Activated naive CD4-positive, alpha-beta T cell treated with anti-CD3 and anti-CD28 coated beads, Interleukin-2, amount 50 U/mL, for 72 hours (primary cell): ENCODE data around the gene NPTX1. TPM values are rescaled to one million over a fixed set of nuclear protein-coding genes. Genes with fewer than 3 reads are reported as not detected.
"Not testable (repeated sequence)": the region's sequence is repeated elsewhere in the genome, so short reads cannot be mapped to it uniquely, and the experiment has no call there.

Experiments
- ATAC-seq, 2 donors: fragments of 150-1000 bp; cut with Tn5 transposase; 2 replicates each; pipeline ENCODE4 v1.10.0; 2021; ENCODE audit warnings: mild to moderate bottlenecking in 2 of 2, moderate library complexity in 2 of 2
- DNase-seq, 2 donors: peaks; one replicate each; pipeline ENCODE4 v3.0.0; 2021 to 2022; ENCODE audit warnings: low spot score in 2 of 2
- H3K27ac Mint-ChIP-seq, 2 donors: one replicate each; pipeline ENCODE4 v1.8.0; 2022; ENCODE audit warnings: mild to moderate bottlenecking in 2 of 2, mixed read lengths in 2 of 2
- H3K36me3 Mint-ChIP-seq, 2 donors: one replicate each; pipeline ENCODE4 v1.8.0; 2022; ENCODE audit warnings: mixed read lengths in 2 of 2
- H3K9me3 Mint-ChIP-seq, 2 donors: one replicate each; pipeline ENCODE4 v1.8.0; 2022; ENCODE audit warnings: mixed read lengths in 2 of 2
- total RNA-seq, 2 donors: library from RNA; stranded (reverse); gene quantifications; one replicate each; pipeline ENCODE4 v1.2.3, GENCODE V29; 2022

Gene NPTX1
- total RNA-seq, 2 donors from 2014 or later = 23.0 to 135 TPM

DNA sequence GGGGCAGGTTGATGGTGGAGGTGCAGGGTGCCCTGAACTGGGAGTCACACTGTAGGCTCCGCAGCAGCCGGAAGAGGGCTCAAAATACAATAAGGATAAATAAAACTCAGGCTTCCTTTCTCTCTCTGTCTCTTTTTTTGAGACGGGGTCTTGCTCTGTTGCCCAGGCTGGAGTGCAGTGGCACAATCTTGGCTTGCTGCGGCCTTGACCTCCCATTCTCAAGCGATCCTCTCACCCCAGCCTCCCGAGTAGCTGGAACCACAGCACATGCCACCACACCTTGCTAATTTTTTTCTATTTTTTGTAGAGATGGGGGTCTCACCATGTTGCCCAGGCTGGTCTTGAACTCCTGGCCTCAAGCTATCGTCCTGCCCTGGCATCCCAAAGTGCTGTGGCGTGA is 32.9 kb upstream of the NPTX1 start:
- no peaks in the 10 kb centered on the region for H3K36me3 Mint-ChIP-seq
- H3K9me3 Mint-ChIP-seq = no peaks in the 10 kb centered on the region
- H3K27ac Mint-ChIP-seq = no peak overlapping the region
- ATAC-seq (no peak), DNase-seq (no peak)

DNA sequence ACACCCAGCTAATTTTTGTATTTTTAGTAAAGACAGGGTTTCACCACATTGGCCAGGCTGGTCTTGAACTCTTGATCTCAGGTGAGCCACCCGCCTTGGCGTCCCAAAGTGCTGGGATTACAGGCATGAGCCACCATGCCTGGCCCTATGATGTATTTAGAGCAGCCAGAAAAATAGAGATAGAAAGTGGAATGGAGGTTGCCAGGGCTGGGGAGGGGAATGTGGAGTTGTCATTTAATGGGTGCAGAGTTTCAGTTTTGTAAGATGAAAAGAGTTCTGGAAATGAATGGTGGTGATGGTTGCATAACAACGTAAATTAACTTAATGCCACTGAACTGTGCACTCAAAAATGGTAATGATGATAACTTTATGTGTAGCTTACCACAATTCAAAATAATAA is 31.6 kb upstream of the NPTX1 start:
- DNase-seq (no peak), ATAC-seq (peak in 1 of 2 donors; percentile 74)
- no peaks in the 10 kb centered on the region for H3K9me3 Mint-ChIP-seq
- no peaks in the 10 kb centered on the region for H3K36me3 Mint-ChIP-seq
- H3K27ac Mint-ChIP-seq = no peak overlapping the region

DNA sequence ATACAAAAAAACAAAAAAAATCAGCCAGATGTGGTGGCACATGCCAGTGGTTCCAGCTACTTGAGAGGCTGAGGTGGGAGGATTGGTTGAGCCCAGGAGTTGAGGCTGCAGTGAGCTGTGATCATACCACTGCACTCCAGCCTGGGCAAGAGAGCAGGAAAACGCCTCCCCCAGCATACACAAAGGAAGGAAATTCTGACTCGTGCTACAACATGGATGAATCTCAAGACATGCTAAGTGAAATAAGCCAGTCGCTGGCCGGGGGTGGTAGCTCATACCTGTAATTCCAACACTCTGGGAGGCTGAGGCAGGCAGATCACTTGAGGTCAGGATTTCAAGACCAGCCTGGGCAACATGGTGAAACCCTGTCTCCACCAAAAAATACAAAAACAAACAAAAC is 30.8 kb upstream of the NPTX1 start:
- H3K36me3 Mint-ChIP-seq, DNase-seq, H3K9me3 Mint-ChIP-seq, H3K27ac Mint-ChIP-seq: not testable (repeated sequence)
- peak in 1 of 2 donors; percentile 30 for ATAC-seq

DNA sequence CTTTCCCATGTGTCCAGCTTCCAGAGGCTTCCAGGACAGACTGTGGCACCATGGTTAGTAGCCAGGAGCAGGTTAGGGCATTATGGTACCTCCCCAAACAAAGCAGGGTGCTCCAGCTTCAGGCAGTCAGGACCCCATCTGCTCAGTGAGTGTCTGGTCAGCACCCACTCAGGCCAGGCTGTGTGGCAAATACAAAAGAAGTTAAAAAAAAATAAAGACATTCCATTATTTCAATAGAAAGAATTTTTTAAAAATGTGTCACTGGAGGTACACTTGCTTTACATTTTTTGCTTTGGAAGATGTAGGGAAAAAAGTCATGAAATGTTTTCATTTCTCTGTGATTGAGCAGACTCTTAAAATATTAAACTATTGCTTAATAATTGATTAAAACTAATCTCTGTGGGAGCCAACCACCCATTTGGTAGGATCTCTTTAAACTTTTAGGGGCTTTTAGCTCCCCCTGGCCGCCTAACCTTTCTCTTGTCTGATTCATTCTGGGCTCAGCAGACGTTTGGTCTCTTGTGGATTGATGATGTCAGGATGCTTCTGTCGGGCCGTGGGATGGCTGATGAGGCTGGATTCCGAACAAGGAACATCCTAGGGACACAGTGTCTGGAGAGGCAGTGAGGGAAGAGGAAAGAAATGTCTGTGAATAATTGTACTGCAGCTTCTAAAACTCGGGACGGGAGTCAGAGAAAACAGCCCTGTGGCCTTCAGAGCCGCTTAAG is 28.4 kb upstream of the NPTX1 start:
- no peak for ATAC-seq
- Mint-ChIP-seq H3K36me3 (no peaks in the 10 kb centered on the region), H3K9me3 (no peaks in the 10 kb centered on the region), H3K27ac (no peak overlapping the region)
- DNase-seq = no peak

DNA sequence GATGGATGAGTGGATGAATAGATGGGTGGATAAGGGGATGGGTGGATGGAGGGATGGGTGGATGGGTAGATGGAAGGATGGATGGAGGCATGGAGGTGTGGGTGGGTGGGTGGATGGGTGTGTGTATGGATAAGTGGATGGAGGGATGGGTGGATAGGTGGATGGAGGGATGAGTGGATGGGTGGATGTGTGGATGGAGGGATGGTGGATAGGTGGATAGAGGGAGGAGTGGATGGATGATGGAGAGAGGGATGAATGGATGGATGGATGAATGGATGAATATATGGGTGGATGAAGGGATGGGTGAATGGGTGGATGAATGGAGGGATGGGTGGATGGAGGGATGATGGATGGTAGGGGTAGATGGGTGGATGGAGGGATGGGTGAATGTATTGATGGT is 27.5 kb upstream of the NPTX1 start:
- Mint-ChIP-seq H3K27ac (no peak overlapping the region), H3K36me3 (no peaks in the 10 kb centered on the region), H3K9me3 (no peaks in the 10 kb centered on the region)
- DNase-seq = no peak
- no peak for ATAC-seq

DNA sequence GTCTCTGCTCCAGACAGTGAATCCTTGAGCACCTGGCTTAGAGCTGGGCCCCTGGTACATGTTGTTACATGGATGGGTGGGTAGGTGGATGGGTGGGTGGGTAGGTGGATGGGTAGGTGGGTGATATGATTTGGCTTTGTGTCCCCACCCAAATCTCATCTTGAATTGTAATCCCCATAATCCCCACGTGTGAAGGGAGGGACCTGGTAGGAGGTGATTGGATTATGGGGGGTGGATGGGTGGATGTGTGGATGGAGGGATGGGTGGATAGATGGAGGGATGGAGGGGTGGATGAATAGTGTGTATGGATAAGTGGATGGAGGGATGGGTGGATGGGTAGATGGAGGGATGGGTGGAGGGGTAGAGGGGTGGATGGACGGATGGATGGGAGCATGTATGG is 26.6 kb upstream of the NPTX1 start:
- DNase-seq (no peak), ATAC-seq (no peak)
- Mint-ChIP-seq H3K27ac (no peak overlapping the region), H3K36me3 (no peaks in the 10 kb centered on the region), H3K9me3 (peaks cover under 1% of the 10 kb centered on the region in 2 donors)

DNA sequence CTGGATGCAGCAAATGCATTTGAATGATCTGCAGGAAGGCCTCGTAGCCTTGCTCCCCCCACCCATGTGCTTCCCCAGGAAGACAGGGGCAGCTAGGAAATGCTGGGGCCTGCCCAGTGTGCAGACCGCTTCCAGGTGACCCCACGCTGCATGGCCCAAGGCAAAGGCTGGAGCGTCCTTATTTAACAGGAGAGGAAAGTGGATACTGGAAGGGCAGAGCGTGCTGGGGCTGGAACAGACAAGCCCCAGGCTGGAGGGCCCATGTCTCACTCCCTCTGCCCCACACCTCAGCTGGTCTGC is 26.1 kb upstream of the NPTX1 start:
- ATAC-seq = no peak
- Mint-ChIP-seq H3K9me3 (peaks cover 4 to 5% of the 10 kb centered on the region in 2 donors), H3K36me3 (no peaks in the 10 kb centered on the region), H3K27ac (no peak overlapping the region)
- no peak for DNase-seq

DNA sequence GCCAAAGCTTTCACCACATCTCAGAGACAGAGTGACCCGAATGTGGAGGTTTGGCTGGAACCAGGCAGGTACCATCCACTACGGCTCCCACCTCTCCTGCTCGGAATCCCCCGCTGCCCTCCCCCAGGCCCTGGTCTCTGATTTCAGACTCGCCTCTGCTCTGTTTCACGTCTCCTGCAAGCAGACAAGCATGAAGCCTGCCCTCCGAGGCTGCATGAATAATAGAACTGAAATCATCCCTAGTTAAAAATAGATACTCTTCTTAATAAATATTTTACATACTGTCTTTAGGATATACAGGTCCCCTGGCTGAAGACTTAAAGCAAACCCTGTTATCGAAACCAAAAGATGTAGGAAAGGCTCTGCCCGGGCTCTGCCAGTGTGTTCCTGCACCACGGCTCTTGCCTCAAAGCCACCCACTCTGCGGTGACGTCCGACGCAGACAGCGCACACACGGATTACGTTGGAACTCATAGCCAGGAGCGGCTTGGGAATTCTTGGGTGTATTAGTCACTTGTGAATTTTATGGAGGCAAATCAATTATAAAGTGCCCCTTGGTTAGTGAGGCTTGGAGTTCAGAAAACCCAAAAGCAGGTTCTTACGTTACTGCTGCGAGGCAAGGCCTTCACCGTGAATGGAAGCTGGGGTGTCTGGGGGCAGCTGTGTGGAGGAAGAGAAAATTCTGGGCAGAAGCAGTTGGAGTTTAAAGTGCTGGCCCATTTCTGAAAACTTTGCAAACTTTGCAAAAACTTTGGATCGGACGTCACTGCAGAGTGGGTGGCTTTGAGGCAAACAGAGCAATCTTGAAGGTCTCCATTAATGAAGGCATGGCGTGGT is 25.6 kb upstream of the NPTX1 start:
- DNase-seq (no peak), ATAC-seq (no peak)
- Mint-ChIP-seq H3K27ac (no peak overlapping the region), H3K9me3 (peaks cover 4 to 5% of the 10 kb centered on the region in 2 donors), H3K36me3 (no peaks in the 10 kb centered on the region)

DNA sequence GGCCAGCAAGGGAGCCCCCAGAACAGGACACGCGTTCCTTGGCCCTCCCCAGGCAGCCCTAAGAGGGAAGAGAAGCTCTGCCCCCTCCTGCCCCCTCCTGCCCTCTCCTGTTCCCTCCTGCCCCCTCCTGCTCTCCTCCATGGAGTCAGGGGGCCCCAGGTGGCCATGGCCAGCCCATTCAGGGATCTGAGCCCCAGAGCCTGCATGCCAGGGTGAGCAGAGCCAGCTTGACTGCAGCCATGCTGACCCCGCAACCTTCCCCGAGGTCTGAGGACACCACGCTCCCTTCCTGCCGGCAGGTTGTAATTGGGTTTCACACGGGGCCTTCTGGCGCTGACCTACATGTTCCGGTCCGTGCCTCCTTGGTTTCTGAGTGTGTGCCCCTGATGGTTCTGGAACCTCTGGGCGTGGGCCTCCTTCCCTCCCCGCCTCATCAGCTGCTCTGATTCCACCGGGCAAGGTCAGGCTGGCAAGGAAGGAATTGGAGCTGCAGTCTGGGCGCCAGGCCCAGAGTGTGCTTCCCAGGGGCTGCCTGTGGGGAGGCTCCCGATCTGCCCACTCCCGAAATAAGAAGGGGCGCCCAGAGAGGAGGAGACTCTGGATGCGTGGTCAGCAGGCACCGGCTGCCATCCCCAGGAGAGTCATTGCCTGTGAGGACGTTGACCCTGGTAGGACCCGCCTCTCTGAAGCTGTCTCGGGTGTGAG is 23.7 kb upstream of the NPTX1 start:
- no peak for DNase-seq
- no peaks in the 10 kb centered on the region for H3K36me3 Mint-ChIP-seq

DNA sequence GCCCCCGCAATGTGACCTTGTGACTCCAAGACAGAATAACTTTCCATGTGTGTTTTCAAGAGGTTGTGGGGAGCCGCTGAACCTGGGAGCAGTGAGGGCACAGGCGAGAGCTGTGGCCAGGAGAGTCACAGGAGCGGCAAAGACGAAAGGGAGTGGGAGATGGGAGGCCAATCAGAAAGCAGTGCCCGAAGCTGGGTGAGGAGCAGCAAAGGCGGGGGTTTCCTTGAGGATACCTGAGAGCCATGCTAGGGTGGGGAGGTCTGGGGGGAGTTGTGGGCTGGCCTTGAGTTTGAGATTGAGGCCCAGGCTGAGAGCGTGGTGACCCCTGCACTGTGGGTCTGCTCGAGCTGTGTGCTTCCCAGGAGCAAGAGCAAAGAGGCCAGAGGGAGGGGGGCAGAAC is 23.2 kb upstream of the NPTX1 start:
- H3K36me3 Mint-ChIP-seq = no peaks in the 10 kb centered on the region
- ATAC-seq = no peak
- DNase-seq = no peak
- H3K9me3 Mint-ChIP-seq = peaks cover 4 to 5% of the 10 kb centered on the region in 2 donors
- H3K27ac Mint-ChIP-seq = no peak overlapping the region

More for the DNA sequence above, 23.7 kb upstream of the NPTX1 start:
- ATAC-seq = no peak
- Mint-ChIP-seq H3K27ac (no peak overlapping the region), H3K9me3 (peaks cover 4 to 5% of the 10 kb centered on the region in 2 donors)

DNA sequence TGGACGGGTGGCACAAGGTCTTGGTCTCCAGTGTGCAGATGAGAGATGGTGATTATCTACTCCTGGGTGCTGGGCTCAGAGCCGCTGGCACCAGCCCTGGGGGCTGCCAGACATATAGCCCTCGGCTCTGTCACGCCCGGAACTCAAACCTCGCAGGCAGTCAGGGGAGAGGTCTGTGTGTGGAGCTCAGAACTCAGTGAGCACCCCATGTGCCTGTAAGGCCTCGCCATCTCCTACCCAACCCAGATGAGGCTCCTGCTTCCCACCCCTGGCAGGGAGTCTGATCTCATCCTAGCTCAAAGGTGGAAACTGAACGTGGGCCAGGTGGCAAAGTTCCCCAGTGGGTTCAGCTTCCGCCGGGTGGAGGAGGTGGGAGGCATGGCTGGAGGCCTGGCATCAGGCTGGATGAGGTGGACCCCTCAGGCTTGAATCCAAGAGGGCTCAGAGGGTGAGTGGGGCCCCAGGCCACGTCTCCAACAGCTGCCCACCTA is 22.6 kb upstream of the NPTX1 start:
- Mint-ChIP-seq H3K9me3 (peaks cover 4 to 5% of the 10 kb centered on the region in 2 donors), H3K36me3 (no peaks in the 10 kb centered on the region), H3K27ac (no peak overlapping the region)
- DNase-seq = no peak
- ATAC-seq = no peak

DNA sequence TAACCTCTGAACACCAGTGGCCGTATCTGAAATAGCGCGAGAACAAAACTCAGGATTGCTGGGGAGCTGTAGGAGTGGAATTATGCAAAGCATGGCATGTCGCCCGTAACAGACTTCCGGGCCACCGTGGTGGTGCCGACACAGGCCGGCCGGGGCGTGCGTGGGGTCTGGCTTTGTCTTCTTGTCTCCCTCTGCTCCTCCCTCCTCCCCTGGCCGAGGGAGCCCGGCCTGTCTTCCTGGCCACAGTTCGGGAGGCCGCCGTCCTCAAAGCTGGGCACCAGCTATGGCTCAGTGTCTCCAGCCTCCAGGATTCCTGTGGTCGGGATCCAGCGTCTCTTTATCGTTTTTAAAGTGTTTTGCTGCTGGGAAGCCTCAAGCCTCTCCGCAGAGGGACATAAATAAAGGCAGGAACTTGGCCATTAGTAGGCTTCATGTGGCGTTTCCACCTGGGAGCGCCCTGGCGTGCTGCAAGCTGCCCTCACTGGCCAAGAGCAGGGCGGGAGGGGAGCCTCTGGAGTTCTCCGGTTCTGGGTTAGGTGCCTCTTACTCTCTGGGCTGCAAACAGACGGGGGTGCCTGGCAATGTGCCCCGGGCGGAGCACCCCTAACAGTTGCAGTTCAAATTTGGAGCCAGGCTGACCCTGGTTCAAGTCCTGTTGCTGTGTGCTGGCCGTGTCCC is 22.0 kb upstream of the NPTX1 start:
- Mint-ChIP-seq H3K36me3 (no peaks in the 10 kb centered on the region), H3K9me3 (peaks cover 4 to 5% of the 10 kb centered on the region in 2 donors), H3K27ac (no peak overlapping the region)
- no peak for ATAC-seq
- no peak for DNase-seq

DNA sequence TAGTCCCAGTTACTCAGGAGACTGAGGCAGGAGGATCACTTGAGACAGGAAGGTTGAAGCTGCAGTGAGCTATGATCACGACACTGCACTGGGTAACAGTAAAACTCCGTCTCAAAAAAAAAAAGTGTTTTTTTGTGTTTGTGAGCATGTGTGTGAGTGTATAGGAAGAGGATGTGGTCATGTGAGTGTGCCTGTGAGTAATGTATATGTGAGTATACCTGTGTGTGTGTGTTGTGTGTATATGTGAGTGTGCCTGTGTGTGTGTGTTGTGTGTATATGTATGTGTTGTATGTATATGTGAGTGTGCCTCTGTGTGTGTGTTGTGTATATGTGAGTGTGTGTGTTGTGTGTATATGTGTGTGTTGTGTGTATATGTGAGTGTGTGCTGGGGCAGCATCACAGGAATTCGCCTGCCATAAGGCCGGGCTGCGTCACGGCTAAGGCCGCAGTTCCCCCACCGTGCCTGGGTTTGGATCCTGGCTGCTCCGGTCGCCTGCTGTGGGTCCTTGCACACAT is 21.4 kb upstream of the NPTX1 start:
- ATAC-seq (peak in 1 of 2 donors; percentile 31), DNase-seq (no peak)
- Mint-ChIP-seq H3K27ac (peak overlapping the region in 1 of 2 donors; percentile 22), H3K36me3 (no peaks in the 10 kb centered on the region), H3K9me3 (peaks cover 4 to 5% of the 10 kb centered on the region in 2 donors)

DNA sequence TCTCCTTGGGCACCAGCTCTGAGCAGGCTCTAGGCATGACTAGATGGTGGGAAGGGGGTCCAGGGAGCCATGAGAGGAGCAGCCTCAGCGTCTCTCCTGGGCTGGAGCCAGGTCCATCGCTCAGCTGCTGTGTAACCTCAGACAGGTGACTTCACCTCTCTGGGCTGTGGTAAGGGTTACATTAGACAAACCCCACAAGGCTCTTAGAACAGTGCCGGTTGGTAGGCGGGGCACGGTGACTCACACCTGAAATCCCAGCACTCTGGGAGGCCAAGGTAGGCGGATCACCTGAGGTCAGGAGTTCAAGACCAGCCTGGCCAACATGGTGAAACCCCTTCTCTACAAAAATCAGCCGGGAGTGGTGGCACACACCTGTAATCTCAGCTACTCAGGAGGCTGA is 18.1 kb upstream of the NPTX1 start:
- no peak for ATAC-seq
- Mint-ChIP-seq H3K9me3 (peaks cover 4 to 5% of the 10 kb centered on the region in 2 donors), H3K27ac (no peak overlapping the region), H3K36me3 (no peaks in the 10 kb centered on the region)
- DNase-seq = no peak

DNA sequence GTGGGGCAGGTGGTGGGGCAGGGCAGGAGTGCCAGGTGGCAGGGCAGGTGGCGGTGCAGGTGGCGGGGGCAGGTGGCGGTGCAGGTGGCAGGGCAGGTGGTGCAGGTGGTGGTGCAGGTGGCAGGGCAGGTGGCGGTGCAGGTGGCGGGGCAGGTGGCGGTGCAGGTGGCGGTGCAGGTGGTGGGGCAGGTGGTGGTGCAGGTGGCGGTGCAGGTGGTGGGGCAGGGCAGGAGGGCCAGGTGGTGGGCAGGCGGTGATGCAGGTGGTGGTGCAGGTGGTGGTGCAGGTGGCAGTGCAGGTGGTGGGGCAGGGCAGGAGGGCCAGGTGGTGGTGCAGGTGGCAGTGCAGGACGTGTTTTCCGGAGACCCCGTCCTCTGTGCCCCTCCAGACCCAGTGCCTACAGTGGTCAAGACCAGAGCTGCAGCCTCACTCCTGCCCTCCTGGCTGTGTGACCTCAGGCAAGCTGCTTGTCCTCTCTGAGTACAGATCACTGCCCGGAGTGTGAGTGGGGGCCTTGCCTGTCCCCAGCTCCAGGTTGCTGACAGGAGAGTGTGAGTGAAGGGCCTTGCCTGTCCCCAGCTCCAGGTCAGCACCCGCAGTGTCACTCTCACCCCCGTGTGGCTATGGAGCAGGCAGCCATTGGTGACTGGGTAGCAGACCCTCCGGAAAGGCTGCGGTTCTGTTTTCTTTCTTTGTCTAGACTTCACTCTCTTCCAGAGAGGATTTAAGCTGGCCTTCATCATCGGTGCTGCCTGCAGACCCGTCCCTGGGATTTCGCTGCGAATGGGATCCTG is 16.1 kb upstream of the NPTX1 start:
- H3K36me3 Mint-ChIP-seq = no peaks in the 10 kb centered on the region
- DNase-seq (no peak), ATAC-seq (no peak)
- no peak overlapping the region for H3K27ac Mint-ChIP-seq
- no peaks in the 10 kb centered on the region for H3K9me3 Mint-ChIP-seq
